Measurements from ENCODE around the gene TENM4.
"Not testable (repeated sequence)": the region's sequence is repeated elsewhere in the genome, so short reads cannot be mapped to it uniquely, and the experiment has no call there.

Gene TENM4

DNA sequence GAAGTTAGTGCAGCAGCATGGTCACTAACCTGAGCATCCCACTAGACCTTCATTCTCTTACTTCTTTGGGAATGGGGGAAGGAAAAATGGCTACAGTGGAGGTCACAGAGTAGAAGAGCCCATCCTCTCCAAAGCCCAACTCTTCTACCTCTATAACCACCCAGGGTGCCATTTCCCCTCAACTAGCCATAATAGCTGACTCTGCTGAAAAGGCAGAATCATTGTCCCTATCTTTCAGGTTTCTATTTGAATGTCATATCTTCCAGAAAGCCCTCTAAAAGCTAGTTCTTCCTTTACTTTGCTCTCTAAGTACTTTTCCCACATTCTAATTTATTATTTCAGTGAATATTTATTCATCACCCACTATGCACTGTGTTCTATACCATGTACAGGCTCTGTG lies 421.6 kb downstream of the TENM4 start:
- no peak for DNase-seq
- ATAC-seq: no peak

DNA sequence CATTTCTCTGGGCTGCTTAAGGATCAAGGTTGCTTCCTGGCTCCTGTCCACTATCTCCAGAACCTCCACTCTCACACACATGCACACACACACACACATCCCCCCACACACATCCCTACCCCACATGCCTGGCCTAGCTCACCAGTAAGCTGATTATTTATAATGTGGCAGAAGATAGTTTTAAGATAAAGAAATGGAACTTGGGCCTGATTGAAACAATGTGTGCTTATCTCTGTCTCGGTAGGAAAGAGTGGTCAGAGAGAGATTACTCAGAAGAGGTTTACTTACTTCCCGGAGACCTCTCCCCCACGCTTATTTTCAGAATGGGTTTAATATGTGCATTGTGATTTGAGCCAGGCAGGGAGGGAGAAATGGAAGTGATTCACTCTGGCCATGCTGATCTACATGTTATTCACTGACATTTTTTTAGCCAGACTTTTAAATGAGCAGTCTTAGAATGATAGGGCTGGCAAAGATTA lies 422.4 kb downstream of the TENM4 start:
- no peak for DNase-seq
- peak; percentile 52 for ATAC-seq

DNA sequence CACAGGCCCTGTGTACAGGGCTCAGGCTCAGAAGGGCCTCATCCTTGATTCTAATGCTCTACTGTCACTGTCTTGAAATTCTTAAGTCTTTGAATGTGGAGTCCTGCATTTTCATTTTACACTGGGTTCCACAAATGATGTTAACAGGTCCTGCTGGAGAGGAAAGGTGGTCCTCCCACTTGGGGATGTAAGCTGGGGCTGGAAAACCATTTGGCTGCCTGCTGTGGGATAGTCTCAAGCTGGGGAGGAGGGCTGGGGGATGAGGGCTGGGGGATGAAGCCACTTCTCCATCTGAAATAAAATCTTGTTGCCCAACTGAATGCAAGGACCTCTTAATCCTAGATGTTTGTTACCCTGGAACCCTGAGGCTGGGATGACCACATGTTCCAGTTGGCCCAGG lies 423.0 kb downstream of the TENM4 start:
- DNase-seq (no peak), ATAC-seq (no peak)

DNA sequence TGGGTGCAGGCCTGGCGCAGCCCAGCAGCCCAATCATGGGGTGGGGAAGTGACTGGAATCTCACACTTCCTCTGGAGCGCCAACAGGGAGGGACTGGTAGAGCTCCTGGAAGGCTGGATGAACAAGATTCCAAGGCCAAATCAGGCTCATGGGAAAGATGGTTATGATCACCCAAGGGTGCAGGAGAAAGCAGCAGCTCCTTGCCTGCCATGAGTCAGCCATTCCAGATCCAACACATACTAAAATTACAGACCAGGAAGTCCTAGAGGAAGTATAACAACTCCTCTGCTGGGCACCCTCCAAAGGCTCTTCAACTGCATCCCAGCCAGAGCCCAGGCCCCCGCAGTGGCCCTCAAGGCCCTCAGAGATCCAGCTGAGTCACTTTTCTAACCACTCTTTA lies 427.3 kb downstream of the TENM4 start:
- ATAC-seq: no peak
- no peak for DNase-seq

DNA sequence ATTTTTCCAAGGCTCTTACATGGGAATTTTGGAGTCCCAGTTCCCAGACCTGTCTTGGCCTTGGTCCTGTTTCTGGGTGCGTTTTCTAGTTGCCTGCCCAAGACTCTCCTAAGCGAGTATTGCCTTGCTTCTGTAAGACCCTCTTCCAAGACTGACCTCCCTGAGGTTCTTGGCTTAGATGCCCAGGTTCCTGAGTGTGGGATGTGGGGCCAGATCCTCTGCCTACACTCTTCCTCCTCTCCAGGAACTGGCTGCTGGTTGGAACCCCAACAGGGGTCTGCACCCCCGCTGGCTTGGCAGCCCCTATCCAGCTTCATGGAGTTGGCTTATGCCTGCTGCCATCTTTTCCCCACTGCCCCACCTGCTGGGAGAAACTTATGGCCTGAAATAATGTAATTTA lies 429.5 kb downstream of the TENM4 start:
- ATAC-seq: no peak
- no peak for DNase-seq

DNA sequence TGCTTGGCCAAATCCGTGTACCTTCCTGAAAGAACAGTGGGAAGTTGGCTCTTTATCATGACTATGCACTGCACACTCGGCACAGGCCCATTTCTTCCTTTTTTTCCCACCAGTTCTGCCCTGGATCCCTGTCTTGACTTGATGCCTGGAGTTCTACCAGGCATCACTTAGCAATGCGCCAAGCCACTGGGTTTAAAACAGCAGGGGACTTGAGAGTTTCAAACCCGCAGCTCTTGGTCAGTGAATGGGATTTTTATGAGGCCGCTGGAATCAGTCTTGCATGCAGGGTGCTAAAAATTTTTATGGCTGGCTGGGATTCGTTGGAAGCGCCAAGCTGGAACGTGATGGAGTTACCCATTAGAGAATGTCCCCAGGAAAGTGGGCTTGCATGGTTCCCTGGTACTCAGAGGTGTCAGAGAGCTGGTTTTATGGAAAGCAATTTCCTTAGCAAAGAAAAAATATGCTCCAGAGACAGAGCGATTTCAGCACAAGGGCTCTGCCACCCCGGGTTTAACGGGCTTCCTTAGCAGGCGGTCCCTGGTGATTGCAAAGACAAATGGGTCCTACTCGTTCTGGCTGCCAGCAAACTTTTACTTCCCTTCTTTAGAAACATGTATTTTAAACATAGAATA lies 432.9 kb downstream of the TENM4 start:
- ATAC-seq: no peak
- DNase-seq: no peak

DNA sequence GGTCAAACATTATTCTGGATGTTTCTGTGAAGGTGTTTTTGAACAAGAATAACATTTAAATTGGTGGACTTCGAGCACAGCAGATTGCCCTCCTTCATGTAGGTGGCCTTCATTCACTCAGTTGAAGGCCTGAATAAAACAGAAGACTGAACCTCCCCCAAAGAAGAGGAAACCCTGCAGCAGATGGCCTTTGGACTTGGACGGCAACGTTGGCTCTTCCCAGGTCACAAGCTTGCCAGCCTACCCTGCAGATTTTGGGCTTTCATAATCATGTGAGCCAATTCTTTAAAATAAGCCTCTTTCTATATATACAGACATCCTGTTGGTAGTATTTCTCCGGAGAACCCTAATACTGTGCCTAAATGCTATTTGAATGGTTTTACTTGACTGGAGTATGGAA lies 434.0 kb downstream of the TENM4 start:
- ATAC-seq (no peak), DNase-seq (no peak)

DNA sequence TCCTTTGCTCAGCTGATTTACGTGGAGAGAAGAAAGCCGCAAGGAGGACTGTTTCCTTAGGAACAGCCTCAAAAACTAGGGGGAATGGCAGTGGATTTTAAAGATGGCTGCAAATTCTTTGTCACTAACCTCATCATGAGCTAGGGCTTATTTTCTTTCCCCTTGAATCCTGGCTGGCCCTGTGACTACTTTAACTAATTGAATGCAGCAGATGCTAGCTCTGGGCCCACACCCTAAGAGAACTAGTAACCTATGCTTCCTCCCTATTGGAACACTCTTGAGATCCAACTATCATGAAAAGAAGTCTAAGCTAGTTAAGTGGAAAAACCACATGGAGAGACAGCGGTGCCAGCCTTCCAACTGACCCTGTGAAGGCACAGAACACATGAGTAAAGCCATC lies 444.8 kb downstream of the TENM4 start:
- ATAC-seq (no peak), DNase-seq (no peak)

DNA sequence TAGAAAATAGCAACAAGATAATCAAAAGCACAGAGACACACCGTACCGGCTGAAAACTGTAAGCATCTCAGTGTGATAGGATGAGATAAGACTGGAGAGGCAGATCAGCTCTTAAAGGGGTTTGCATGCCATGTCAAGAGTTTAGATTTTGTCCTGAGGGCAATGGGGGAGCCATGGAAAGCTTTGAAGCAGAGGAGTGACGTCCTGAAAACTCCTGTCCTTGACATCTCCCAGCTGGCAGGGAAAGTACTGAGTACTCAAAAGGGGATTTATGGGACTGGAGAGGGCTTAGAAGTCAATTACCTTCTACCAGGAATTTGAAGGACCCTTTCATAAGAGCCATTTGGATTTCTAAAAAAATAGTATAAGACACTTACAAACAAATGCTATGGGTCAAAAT lies 445.7 kb downstream of the TENM4 start:
- DNase-seq: no peak
- ATAC-seq: no peak

DNA sequence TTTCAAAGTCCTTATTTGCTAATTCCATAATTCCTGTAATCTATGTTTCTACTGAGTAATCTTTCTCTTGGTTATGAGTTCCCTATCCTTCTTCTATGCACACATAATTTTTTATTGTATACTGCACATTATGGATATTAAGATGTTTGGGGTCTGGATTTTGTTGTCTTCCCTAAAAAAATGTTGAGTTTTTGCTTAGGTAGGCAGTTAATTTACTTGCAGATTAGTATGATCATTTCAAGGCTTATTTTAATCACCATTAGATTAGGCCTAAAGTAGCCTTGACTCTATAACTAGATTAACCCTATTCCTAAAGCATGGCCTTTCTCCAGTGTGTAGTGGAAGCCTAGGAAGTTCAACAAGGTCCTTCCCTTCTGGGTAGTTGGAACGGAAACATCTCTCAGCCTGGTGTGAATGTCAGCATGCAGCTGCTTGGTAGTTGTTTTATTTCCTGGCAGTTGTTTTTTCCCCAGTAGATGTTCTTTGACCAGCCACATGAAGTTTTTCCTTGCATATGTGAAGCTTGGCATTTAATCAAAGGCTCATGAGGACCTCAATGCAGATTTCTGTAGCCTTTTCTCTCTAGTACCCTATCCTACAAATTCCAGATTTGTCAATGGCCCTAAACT lies 446.9 kb downstream of the TENM4 start:
- no peak for ATAC-seq

DNA sequence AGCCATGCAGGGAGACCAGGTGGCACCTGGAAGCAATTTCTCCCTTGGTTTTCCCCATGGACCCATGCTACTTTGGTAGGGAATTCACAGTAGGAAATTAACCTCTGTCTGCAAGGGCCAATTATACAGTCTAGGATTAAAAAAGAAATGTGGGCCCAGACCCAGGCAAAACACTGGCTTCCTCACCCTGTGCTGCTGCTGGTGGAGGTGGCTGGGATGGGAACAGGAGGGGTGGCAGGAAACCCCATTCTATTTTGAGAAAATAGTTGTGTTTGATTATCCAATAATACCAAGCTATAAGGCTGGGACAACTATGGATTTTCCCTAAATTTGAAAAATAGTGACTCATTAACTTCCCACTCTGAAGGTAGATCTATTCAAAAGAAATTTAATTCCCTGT lies 449.1 kb downstream of the TENM4 start:
- ATAC-seq (no peak), DNase-seq (no peak)

More for the DNA sequence above, 446.9 kb downstream of the TENM4 start:
- DNase-seq: no peak

DNA sequence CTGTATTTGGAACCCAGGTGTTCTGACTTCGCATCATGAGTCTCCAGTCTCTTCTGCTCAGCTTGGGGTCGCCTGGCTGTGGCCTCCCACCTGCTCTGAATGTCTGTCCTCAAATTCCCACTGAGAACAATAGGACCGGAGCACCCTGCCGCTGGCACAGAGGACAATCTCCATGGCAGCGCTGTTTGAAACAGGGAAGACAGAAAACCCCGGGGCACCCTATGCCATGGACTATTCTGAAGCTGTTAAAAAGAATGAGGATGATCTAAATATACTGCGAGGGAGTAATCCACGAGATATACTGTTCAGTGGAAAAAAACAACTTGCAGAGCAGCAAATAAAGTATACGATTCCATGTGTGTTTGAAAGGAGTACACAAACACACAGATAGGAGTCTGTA lies 450.6 kb downstream of the TENM4 start:
- ATAC-seq (no peak), DNase-seq (no peak)

DNA sequence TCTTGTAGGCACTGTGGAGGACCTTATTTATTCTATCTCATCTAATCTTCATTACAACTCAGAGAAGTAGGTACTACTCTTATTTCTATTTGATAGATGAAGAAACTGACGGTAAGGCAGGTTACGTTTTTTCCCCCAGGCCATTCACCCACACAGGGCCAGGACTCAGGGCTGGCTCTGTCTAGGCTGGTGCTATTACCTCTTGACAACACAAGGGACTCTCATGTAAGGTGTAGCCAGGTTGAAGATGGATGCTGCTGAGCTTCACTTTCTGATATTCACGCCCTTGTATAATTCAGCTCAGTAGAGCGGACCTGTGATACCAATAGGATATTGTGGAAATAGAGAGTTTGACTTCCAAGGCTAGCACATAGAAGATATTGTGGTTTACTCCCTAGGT lies 453.1 kb downstream of the TENM4 start:
- no peak for ATAC-seq
- DNase-seq: no peak

DNA sequence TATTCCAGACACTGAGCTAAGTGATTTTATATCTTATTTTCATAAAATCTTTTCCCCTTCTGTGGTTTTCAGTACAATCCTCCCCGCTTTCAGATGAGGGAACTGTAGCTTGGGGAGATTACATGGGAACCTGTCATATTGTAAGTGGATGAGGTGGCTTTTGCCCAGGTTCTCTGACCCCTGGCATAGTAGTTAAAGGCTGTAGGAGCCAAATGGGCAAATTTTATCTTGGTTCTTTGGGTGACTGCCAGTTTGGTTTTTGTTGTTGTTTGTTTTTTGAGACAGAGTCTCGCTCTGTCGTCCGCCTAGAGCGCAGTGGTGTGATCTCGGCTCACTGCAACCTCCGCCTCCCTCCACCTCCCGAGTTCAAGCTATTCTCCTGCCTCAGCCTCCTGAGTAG lies 454.5 kb downstream of the TENM4 start:
- no peak for ATAC-seq

DNA sequence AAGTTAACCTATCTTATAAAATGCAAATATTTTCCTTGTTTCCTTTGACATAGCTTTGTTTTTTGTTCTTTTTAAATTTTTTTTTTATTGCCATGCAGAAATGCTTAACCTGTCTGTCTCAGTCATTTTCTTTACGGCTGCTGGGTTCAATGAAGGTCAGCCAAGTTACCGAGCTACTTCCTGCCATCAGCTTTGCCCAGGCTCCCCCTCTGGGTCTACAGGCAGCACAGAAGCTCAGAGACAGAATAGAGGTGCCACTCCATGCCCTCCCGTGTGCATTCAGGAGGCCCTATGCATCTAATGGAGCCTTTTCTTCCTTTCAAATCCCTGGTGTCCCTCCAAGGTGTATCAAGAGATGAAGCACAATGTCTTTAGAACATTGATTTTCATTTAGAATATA lies 455.2 kb downstream of the TENM4 start:
- DNase-seq (no peak), ATAC-seq (no peak)

More for the DNA sequence above, 454.5 kb downstream of the TENM4 start:
- DNase-seq: no peak

DNA sequence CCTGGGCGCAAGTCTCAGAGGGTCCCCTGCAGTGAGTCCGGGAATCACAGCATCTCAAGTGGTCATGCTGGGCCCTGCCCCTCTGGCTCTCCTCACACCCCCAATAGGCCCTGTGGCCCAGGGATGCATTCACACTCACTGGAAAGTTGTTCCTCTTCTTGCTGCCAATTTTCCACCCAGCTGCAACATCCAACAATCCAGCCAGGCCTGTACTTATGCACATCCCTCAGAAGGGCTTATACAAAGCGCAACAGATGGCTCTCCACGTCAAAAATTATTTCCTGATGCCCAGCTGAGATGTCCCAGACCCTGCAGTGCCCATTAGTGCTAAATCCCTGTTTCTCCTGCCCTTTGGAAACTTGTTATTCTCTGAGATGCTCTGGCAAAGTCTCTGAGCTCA lies 458.4 kb downstream of the TENM4 start:
- no peak for DNase-seq
- no peak for ATAC-seq

DNA sequence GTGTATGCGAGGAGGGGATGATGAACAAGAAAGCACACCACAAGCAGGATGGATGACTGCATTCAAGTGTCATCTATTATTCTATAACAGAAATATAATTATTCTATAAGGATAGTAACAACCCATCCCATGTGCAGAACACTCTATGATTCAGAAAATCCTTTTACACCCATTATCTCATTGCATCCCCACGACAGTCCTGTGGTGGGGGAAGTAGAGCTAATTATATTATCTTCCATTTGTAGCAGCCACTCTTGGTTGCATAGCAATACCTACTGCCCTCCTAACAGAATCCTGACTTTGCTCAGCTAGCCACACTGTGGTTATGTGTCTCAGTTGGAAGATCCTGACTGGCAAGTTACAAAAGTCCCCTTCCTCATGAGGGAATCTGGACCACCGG lies 459.7 kb downstream of the TENM4 start:
- DNase-seq: no peak

DNA sequence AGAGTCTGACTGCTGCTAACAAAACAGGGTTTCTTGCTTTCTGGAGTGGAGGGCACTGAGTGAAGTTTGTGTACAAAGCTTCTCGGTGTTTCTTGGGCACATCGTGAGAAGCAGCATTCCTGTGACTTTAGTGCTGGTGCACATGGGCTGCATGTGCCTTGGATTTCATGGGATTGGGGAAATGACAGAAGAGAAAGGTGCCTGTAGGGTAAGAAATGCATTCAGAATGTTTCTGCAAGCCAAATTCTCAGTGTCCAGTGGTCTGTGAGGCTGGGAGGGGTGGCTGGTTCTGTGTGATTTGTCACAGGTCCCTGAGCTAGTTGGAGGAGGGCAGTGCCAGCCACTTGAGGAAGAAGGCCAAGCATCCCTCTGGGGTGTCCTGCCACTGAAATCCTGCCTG lies 462.0 kb downstream of the TENM4 start:
- DNase-seq (no peak), ATAC-seq (no peak)

More for the DNA sequence above, 459.7 kb downstream of the TENM4 start:
- no peak for ATAC-seq

DNA sequence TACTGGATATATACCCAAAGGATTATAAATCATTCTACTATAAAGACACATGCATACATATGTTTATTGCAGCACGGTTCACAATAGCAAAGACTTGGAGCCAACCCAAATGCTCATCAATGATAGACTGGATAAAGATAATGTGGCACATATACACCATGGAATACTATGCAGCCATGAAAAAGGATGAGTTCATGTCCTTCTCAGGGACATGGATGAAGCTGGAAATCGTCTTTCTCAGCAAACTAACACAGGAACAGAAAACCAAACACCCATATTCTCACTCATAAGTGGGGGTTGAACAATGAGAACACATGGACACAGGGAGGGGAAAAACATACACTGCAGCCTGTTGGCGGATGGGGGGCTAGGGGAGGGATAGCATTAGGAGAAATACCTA lies 463.0 kb downstream of the TENM4 start:
- not testable (repeated sequence) for DNase-seq, ATAC-seq

DNA sequence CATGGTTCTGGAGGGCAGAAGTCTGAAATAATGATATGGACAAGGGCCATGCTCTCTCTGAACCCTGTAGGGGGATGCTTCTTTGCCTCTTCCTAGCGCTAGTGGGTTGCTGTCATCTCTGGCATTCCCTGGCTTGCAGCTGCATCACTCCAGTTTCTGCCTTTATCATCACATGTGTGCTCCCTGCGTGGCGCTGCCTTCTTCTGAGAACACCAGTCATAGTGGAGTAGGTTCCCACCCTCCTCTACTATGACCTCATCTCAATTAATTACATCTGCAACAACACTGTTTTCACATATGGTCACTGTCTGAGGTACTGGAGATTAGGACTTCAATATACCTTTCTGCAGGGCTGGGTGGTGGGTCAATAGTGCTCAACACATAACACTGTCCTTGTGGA lies 463.8 kb downstream of the TENM4 start:
- DNase-seq (no peak), ATAC-seq (no peak)

DNA sequence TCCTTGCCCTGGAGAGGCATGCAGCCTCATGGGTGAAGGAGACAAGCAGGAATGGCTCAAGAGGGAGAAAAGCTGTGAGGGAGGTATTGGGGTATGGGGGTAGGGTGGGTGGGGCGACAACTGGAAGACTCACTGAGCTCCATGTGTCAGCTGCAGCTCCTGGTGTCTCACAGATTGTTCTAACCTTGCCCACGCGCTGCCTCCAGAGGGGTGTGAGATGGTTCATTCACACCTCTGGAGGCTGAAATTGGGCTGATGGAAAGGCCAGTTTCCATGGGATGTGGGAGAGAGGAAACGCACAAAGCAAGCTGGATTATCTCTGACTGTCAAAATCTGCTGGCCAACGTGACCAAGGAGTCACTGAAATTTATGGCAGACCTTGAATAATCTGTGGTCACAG lies 465.7 kb downstream of the TENM4 start:
- DNase-seq (no peak), ATAC-seq (no peak)

DNA sequence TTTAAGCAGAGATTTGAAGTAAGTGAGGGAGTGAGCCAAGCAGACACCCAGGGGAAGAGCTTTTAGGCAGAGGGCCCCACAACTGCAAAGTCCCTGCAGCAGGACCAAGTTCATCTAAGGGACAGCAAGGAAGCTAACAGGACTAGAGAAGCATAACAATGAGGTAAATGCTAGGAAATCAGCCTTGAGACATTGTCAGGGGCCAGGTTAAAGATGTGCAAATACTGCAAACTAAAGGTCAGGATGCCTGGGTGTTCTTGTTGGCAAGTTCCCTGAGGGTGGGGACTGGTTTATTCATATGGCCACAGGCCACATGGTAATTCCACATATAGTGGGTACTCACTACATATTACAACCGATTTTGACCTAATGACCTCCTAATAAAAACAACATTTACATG lies 467.0 kb downstream of the TENM4 start:
- ATAC-seq (no peak), DNase-seq (no peak)

DNA sequence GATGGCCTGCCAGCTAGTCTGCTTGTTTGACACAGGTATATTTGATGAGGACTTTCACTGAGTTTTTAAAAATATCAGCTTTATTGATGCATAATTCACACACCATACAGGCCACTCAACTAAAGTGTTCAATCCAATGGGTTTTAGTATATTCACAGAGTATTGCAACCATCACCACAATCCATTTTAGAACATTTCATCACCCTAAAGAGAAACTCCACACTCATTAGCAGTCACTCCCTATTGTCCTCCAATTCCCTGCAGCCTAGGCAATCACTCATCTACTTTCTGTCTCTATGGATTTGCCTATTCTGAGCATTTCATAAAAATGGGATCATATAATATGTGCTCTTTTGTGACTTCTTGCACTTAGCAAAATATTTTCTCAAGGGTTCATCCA lies 468.2 kb downstream of the TENM4 start:
- ATAC-seq (no peak), DNase-seq (no peak)

DNA sequence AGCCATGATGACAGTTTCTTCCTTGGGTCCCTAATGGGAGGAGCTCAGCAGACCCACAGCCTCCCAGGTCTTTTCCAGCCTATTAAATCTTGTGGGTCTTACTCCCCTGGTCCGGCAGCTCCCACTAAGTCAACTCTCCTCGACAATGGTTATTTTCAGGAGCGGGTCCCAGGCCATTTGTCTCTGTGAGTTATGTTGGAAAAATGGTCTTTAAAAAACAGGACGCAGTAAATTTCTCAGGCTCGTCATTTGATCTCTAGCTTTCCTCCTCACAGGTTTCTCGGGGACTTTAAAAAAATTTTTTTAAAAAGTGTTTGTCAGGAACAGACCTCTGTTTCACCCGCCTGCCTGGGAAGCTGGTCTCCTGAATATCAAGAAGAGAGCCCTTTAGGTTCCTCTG lies 468.7 kb downstream of the TENM4 start:
- no peak for ATAC-seq
- no peak for DNase-seq
